HL-60 (cell line): ENCODE results near the gene MTMR4.

Experiments used
- CTCF ChIP-seq: IDR thresholded peaks from one replicate; pipeline ENCODE4 v1.5.1; 2011; ENCODE audit warnings: low read length, control low read depth, inconsistent platforms; ENCODE audit not compliant: insufficient read depth
- POLR2AphosphoS5 ChIP-seq: IDR thresholded peaks from 2 replicates; pipeline ENCODE4 v1.6.1; 2012; ENCODE audit warnings: low read depth
- REST ChIP-seq: IDR thresholded peaks from 2 replicates; pipeline ENCODE4 v1.6.1; 2012; ENCODE audit warnings: low read depth; ENCODE audit not compliant: insufficient replicate concordance
- SPI1 ChIP-seq: IDR thresholded peaks from 2 replicates; pipeline ENCODE4 v1.6.1; 2012; ENCODE audit warnings: low read depth, mild to moderate bottlenecking, borderline replicate concordance

GRCh38 chr17:58475985-58476384 is 38.5 kb downstream of the MTMR4 start:
- TF ChIP-seq CTCF = no peak
- no peak for TF ChIP-seq POLR2AphosphoS5
- TF ChIP-seq REST = no peak
- TF ChIP-seq SPI1 = no peak
